Tibial artery (tissue), 4 donors: ENCODE data around the gene LYAR.

ENCODE experiments used
- DNase-seq, 2 donors: peaks; one replicate each; pipeline ENCODE4 v3.0.0-alpha.2; 2019
- H3K27ac ChIP-seq, 2 donors: fragments of 200-600 bp; sonication (generic) in 1 of 2; 1 replicate in 1 of 2; 2 replicates in 1 of 2; pipeline ENCODE4 v1.5.1; 2018 to 2019; ENCODE audit warnings: mild to moderate bottlenecking in 1 of 2
- H3K27me3 ChIP-seq, 2 donors: fragments of 200-600 bp; sonication (generic) in 1 of 2; one replicate each; pipeline versions ENCODE4 v1.5.1 to v1.6.0; 2016 to 2019
- H3K36me3 ChIP-seq, 3 donors: fragments of 200-600 bp; sonication (generic) in 2 of 3; one replicate each; pipeline ENCODE4 v1.5.1; 2016 to 2019; ENCODE audit warnings: mild to moderate bottlenecking in 2 of 3
- H3K4me1 ChIP-seq, 4 donors: fragments of 200-600 bp; sonication (generic) in 2 of 4; 1 replicate in 3 of 4; 2 replicates in 1 of 4; pipeline ENCODE4 v1.5.1; 2016 to 2019
- H3K4me3 ChIP-seq, 2 donors: fragments of 200-600 bp; sonication (generic) in 1 of 2; 1 replicate in 1 of 2; 2 replicates in 1 of 2; pipeline ENCODE4 v1.5.1; 2018 to 2019; ENCODE audit warnings: mild to moderate bottlenecking in 2 of 2
- H3K9me3 ChIP-seq, 3 donors: fragments of 200-600 bp; sonication (generic) in 1 of 3; one replicate each; pipeline ENCODE4 v1.5.1; 2016 to 2019
- CTCF ChIP-seq, 2 experiments: fragments of 200-600 bp in 1 of 2; fragments of 450-650 bp in 1 of 2; IDR thresholded peaks; one replicate each; pipeline ENCODE4 v1.5.1; 2017 to 2019; ENCODE audit warnings: antibody characterized with exemption in 2 of 2, mild to moderate bottlenecking in 1 of 2, moderate library complexity in 1 of 2
- intact Hi-C: fragments of 100-400 bp; cut with DNase I; formaldehyde crosslinking; loops from one replicate; pipeline ENCODE4 v1.15.0; 2023; ENCODE audit warnings: low total_unique reads

LYAR gene

GRCh38 chr4:4288098-4288497 lies 1.9 kb downstream of the LYAR start:
- peaks cover 0 to 33% (median 23%) of the 10 kb centered on the region in 4 donors for H3K4me1 ChIP-seq
- no peak for DNase-seq
- H3K4me3 ChIP-seq = no peak overlapping the region
- intact Hi-C loops = no loop called here
- TF ChIP-seq CTCF (IDR thresholded peaks at IDR 0.05) = no peak
- no peaks in the 10 kb centered on the region for H3K27me3 ChIP-seq
- H3K27ac ChIP-seq = no peak overlapping the region
- no peaks in the 10 kb centered on the region for H3K9me3 ChIP-seq
- H3K36me3 ChIP-seq = peaks cover 5 to 20% (median 20%) of the 10 kb centered on the region in 3 donors

- intact Hi-C loops = no loop called here
- Histone ChIP-seq H3K9me3 (no peaks in the 10 kb centered on the region), H3K4me1 (peaks cover 0 to 14% (median 12%) of the 10 kb centered on the region in 4 donors), H3K27me3 (no peaks in the 10 kb centered on the region), H3K27ac (no peak overlapping the region), H3K36me3 (peaks cover 26 to 51% (median 46%) of the 10 kb centered on the region in 3 donors), H3K4me3 (no peak overlapping the region)
- DNase-seq = no peak
- TF ChIP-seq CTCF (IDR thresholded peaks at IDR 0.05) = no peak
Observed at GRCh38 chr4:4284827-4285618, 4.9 kb downstream of the LYAR start.

DNA sequence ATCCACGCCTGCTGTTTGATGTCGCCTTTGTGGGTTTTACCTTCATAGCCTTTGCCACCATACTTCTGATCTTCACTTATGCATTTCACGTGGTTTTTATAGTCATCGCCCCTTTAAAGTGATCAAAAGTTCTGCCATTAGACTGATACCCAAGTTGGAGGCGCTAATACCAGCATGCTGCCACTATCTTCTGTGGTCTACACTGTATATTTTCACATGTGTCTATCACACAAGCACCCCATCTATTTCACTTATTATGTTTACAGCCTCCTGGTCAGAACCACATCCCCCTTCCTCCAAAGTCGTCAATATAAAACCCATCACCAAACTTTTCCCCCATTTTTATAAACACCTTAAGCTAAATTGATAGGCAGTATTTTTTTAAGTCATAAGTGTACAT lies 8.2 kb downstream of the LYAR start:
- no peaks in the 10 kb centered on the region for H3K4me1 ChIP-seq
- H3K27me3 ChIP-seq = no peaks in the 10 kb centered on the region
- peaks cover 49 to 83% (median 62%) of the 10 kb centered on the region in 3 donors for H3K36me3 ChIP-seq
- H3K9me3 ChIP-seq = no peaks in the 10 kb centered on the region
- no peak overlapping the region for H3K27ac ChIP-seq
- intact Hi-C loops = no loop called here
- no peak for DNase-seq
- H3K4me3 ChIP-seq = no peak overlapping the region
- TF ChIP-seq CTCF (IDR thresholded peaks at IDR 0.05) = no peak

DNA sequence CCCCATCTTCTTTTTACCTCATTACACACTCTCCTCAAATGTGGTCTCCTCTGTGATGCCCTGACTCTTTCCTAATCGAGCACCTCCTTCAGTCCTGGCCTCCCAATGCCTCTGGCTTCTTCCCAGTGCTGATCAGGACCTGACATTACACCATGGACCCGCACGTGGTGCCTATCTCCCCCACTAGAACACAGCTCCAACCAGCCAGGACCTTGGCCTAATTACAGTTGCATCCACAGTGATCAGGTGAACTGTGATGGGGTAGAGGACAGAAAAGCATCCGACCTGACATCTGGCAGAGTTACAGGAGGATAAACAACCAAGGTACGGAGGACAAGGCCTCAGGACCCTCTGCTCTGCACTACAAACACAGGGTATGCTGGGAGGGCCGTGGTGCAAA lies 12.4 kb downstream of the LYAR start:
- Histone ChIP-seq H3K4me3 (no peak overlapping the region), H3K36me3 (peaks cover 75 to 100% (median 75%) of the 10 kb centered on the region in 3 donors), H3K9me3 (no peaks in the 10 kb centered on the region), H3K27me3 (no peaks in the 10 kb centered on the region), H3K4me1 (no peaks in the 10 kb centered on the region), H3K27ac (no peak overlapping the region)
- TF ChIP-seq CTCF (IDR thresholded peaks at IDR 0.05) = no peak
- intact Hi-C loops = no loop called here
- no peak for DNase-seq

DNA sequence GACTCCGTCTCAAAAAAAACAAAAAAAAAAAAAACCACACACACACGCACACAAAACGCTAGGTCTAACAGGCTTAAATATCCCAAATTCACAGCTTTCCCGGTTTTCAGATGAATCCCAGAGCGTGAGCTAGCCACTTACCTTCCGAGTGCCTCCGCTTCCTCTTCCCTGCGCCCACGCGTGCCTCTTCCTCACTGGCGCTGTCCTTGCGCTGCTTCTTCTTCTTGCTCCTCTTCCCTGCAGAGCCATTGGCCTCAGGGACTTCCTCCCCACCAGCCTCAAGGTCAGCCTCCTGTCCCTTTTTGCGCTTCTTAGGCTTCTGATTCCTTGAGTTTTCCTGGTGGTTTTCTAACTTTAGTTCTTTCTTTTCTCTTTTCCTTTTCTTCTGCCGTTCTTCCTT lies 15.7 kb downstream of the LYAR start:
- no peak overlapping the region for H3K4me3 ChIP-seq
- H3K36me3 ChIP-seq = peaks cover 49 to 96% (median 70%) of the 10 kb centered on the region in 3 donors
- no peaks in the 10 kb centered on the region for H3K9me3 ChIP-seq
- H3K27ac ChIP-seq = no peak overlapping the region
- H3K27me3 ChIP-seq = no peaks in the 10 kb centered on the region
- no peak for TF ChIP-seq CTCF (IDR thresholded peaks at IDR 0.05)
- no peaks in the 10 kb centered on the region for H3K4me1 ChIP-seq
- intact Hi-C loops = no loop called here
- no peak for DNase-seq
